ENCODE results near the gene PRMT5.
A peak's percentile ranks its signal among the peaks of the same experiment; 100 is the strongest.

PRMT5 gene

GRCh38 chr14:22875748-22876319 is 53.3 kb downstream of the PRMT5 start:
- no peak for DNase-seq (ENCODE audit: low read depth)
- no peak overlapping the region for H3K4me3 ChIP-seq (ENCODE audit: low read depth, low read length)
- no peak for TF ChIP-seq CTCF (IDR thresholded peaks at IDR 0.05; ENCODE audit: low read depth, low read length, missing control alignments)

DNA sequence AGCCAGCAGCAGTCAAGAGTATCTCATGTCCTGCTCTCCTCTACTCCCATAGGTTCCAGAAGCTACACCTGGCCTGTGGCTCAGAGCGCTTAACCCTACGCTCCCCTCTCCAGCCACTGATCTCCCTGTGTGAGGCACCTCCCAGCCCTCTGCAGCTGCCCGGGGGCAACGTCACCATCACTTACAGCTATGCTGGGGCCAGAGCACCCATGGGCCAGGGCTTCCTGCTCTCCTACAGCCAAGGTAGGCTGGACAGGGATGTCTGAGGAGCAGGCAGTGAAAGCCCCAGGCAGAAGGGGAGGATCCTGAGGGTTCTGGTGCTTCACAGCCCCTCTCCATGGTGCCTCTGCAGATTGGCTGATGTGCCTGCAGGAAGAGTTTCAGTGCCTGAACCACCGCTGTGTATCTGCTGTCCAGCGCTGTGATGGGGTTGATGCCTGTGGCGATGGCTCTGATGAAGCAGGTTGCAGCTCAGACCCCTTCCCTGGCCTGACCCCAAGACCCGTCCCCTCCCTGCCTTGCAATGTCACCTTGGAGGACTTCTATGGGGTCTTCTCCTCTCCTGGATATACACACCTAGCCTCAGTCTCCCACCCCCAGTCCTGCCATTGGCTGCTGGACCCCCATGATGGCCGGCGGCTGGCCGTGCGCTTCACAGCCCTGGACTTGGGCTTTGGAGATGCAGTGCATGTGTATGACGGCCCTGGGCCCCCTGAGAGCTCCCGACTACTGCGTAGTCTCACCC is 54.0 kb downstream of the PRMT5 start:
- no peak overlapping the region for H3K4me3 ChIP-seq (ENCODE audit: low read depth, low read length)
- no peak for DNase-seq (ENCODE audit: low read depth)
- no peak for TF ChIP-seq CTCF (IDR thresholded peaks at IDR 0.05; ENCODE audit: low read depth, low read length, missing control alignments)

DNA sequence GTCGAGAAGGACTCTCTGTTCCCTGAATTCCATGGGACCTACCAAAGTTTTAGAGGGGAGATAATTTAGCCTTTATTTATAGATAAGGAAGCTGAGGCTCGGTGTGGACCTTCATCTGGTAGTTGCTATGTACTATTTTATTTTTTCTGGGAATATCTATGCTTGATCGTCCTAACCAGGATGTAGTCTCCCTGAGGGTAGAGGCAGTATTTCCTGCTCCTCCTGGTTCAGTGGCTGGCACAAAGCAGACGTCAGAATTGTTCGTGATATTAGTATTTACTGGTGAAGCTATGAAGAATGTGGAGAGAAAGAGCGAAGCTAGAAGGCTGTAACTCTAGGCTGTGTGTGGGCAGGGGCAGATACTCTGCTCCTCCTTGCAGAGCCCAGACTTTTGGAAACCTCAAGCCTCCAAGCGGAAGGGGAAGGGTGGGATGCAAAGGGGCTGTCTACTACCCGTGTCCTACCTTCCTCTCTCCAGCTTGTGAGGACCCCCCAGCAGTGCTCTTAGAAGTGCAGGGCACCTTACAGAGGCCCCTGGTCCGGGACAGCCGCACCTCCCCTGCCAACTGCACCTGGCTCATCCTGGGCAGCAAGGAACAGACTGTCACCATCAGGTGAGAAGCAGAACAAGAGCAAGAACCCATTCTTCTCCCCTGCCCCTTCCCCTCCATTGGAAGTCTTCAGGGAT is 56.2 kb downstream of the PRMT5 start:
- H3K4me3 ChIP-seq (ENCODE audit: low read depth, low read length), result peak overlapping the region; percentile 75

GRCh38 chr14:22872033-22872832 is 56.9 kb downstream of the PRMT5 start:
- TF ChIP-seq CTCF (IDR thresholded peaks at IDR 0.05; ENCODE audit: low read depth, low read length, missing control alignments), result peak; percentile 92
- H3K4me3 ChIP-seq (ENCODE audit: low read depth, low read length), result peak overlapping the region; percentile 75
- no peak for DNase-seq (ENCODE audit: low read depth)

More for the DNA sequence above, 56.2 kb downstream of the PRMT5 start:
- no peak for TF ChIP-seq CTCF (IDR thresholded peaks at IDR 0.05; ENCODE audit: low read depth, low read length, missing control alignments)
- no peak for DNase-seq (ENCODE audit: low read depth)

DNA sequence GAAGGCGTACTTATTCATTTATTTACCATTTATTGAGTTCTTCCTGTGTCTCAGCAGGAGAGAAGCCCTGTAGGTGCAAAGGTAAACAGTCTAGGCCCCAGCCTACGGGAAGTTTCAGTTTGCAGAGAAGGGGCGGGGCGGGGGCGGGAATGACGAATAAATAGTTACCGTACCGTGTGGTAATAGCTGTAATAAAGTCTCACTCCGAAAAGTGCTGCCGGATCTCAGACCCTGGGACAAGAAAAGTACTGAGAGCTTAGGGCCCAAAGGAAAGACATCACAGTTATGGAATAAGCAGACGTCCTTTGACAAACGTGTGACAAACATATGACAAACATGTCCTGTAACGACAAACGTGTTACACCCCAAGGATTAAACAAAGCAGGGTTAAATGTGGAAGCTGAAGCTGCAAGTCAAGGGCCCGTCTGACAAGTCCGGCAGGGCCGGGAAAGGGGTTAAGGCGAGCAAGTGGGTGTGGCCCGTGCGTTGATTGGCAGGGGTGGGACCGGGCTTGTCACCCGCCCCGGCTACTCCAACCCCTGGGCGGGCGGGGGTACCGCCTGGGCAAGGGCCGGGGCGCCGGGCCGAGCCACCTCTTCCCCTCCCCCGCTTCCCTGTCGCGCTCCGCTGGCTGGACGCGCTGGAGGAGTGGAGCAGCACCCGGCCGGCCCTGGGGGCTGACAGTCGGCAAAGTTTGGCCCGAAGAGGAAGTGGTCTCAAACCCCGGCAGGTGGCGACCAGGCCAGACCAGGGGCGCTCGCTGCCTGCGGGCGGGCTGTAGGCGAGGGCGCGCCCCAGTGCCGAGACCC is 57.7 kb downstream of the PRMT5 start, which contains the start of gene LRP10:
LRP10 (plus strand) TSS at position 517 of the 809 bp plus-strand sequence. CDS start 564 bp downstream, outside the sequence.
- peak within 1 kb of the TSS; percentile 75 for H3K4me3 ChIP-seq (ENCODE audit: low read depth, low read length)
- DNase-seq (ENCODE audit: low read depth), result peak; percentile 76
- TF ChIP-seq CTCF (IDR thresholded peaks at IDR 0.05; ENCODE audit: low read depth, low read length, missing control alignments), result no peak

- H3K4me3 ChIP-seq (ENCODE audit: low read depth, low read length), result peak overlapping the region; percentile 75
- DNase-seq (ENCODE audit: low read depth), result peak; percentile 72
- no peak for TF ChIP-seq CTCF (IDR thresholded peaks at IDR 0.05; ENCODE audit: low read depth, low read length, missing control alignments)
These were observed 58.4 kb downstream of the PRMT5 start for GRCh38 chr14:22870811-22871223.

Measured in GM12864 (cell line).